Right lobe of liver (tissue), 4 donors: ENCODE data around the gene RAD50.

Experiments used
- POLR2A ChIP-seq: fragments of 450-650 bp; IDR thresholded peaks from one replicate; pipeline ENCODE4 v1.6.1; 2017; ENCODE audit warnings: antibody characterized with exemption, mild to moderate bottlenecking
- TF ChIP-seq, protein P1 (sequence below), 4 donors: fragments of 200-600 bp in 3 of 4; fragments of 450-650 bp in 1 of 4; IDR thresholded peaks; one replicate each; pipeline versions ENCODE4 v1.5.1 to v1.8.0; 2016 to 2022; ENCODE audit warnings: antibody characterized with exemption in 4 of 4, mild to moderate bottlenecking in 2 of 4
- donor health status: DM: no; HTN: no; CAD: no.
- donor health status: DM: no; HTN: no; CAD: no.
- donor health status: DM: no; HTN: yes; CAD: no.

DNA sequence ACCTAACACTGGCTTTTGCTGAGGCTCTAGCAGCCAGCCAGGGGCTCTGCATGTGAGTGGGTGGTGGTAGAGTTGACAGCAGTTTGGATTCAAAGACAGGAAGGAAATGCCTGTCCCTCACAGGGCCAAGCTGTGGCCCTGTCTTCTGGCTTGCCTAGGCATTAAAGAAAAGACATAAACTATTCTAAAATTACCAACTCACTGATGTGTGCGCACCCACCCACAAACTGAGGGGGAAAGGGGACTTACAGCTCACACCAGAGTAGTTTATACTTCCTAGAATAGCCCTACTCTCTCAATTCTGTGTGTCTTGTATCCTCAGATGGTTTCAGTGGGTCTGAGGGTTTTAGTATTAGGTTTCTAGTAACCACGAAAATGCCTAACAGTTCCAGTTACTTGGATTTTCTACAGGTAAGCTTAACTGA lies 82.9 kb downstream of the RAD50 start:
- TF ChIP-seq, protein P1, sequence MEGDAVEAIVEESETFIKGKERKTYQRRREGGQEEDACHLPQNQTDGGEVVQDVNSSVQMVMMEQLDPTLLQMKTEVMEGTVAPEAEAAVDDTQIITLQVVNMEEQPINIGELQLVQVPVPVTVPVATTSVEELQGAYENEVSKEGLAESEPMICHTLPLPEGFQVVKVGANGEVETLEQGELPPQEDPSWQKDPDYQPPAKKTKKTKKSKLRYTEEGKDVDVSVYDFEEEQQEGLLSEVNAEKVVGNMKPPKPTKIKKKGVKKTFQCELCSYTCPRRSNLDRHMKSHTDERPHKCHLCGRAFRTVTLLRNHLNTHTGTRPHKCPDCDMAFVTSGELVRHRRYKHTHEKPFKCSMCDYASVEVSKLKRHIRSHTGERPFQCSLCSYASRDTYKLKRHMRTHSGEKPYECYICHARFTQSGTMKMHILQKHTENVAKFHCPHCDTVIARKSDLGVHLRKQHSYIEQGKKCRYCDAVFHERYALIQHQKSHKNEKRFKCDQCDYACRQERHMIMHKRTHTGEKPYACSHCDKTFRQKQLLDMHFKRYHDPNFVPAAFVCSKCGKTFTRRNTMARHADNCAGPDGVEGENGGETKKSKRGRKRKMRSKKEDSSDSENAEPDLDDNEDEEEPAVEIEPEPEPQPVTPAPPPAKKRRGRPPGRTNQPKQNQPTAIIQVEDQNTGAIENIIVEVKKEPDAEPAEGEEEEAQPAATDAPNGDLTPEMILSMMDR (IDR thresholded peaks at IDR 0.05): no peak
- TF ChIP-seq POLR2A: no peak
